HepG2 (cell line): ENCODE data around the gene GJD4. TPM values are rescaled to one million over a fixed set of nuclear protein-coding genes. Genes with fewer than 3 reads are reported as not detected.

Experiments
- ATAC-seq: fragments of 200-7000 bp; cut with Tn5 transposase; 3 replicates; pipeline ENCODE4 v1.9.1; 2020; ENCODE audit warnings: mild to moderate bottlenecking, moderate library complexity
- BruUV-seq: library from RNA; stranded (reverse); fragments of 400-500 nt; replicated peaks from 2 replicates; lab custom pipeline; 2021; lab: Mats Ljungman, UMichigan
- CTCF ChIA-PET: fragments of 300-600 bp; formaldehyde crosslinking; extraction: SDS; loops from one replicate; lab custom pipeline; 2021; ENCODE audit warnings: low total read pairs, inconsistent platforms, low intra/inter-chr PET ratio; lab: Yijun Ruan, JAX
- POLR2A ChIA-PET: fragments of 350-600 bp; sonication (Branson Sonifier 250); formaldehyde crosslinking; loops from one replicate; lab custom pipeline; 2020; ENCODE audit warnings: antibody characterized with exemption, inconsistent platforms; lab: Yijun Ruan, JAX
- DNase-seq: peaks from one replicate; pipeline ENCODE4 v3.0.0-alpha.2; 2015; ENCODE audit warnings: low spot score
- FAIRE-seq: peaks from 3 replicates; lab custom pipeline; 2011; peaks lifted over from hg19 to GRCh38; lab: Jason Lieb, UNC
- H2AFZ ChIP-seq: one replicate; pipeline ENCODE4 v1.6.1; 2011; ENCODE audit warnings: low read length, inconsistent platforms
- H3K27ac ChIP-seq: fragments of 300-600 bp; 3 replicates; pipeline ENCODE4 v1.8.0; 2011; ENCODE audit warnings: mixed run types, mild to moderate bottlenecking, mixed read lengths, low read length, inconsistent platforms; ENCODE audit not compliant: insufficient read depth; ENCODE audit errors: extremely low read length
- H3K27me3 ChIP-seq, 2 experiments: fragments of 200-600 bp in 1 of 2; 2 replicates in 1 of 2; 3 replicates in 1 of 2; pipeline versions ENCODE4 v1.6.0 to v1.8.0; 2011; ENCODE audit warnings: low read length in 2 of 2, mild to moderate bottlenecking in 2 of 2, moderate library complexity in 2 of 2, inconsistent platforms in 1 of 2; ENCODE audit not compliant: insufficient read depth in 2 of 2, control insufficient read depth in 1 of 2
- H3K36me3 ChIP-seq, 2 experiments: fragments of 200-600 bp in 1 of 2; replicated peaks in 1 of 2; 2 replicates in 1 of 2; 3 replicates in 1 of 2; pipeline versions ENCODE4 v1.5.1 to v1.8.0; 2011; ENCODE audit warnings: low read length in 2 of 2, inconsistent platforms in 1 of 2; ENCODE audit not compliant: insufficient read depth in 2 of 2, control insufficient read depth in 1 of 2
- H3K4me1 ChIP-seq: 2 replicates; pipeline ENCODE4 v1.5.1; 2012; ENCODE audit warnings: low read length, inconsistent platforms; ENCODE audit not compliant: insufficient read depth
- H3K4me2 ChIP-seq: 2 replicates; pipeline ENCODE4 v1.6.0; 2011; ENCODE audit warnings: low read depth, low read length, inconsistent platforms
- H3K4me3 ChIP-seq, 3 experiments: fragments of 200-600 bp in 1 of 3; sonication (generic), shearing (Covaris generic) in 1 of 3; replicated peaks in 1 of 3; 2 replicates each; pipeline ENCODE4 v1.5.1; 2011 to 2016; ENCODE audit warnings: low read length in 3 of 3, inconsistent platforms in 2 of 3, low read depth in 2 of 3, mild to moderate bottlenecking in 2 of 3, control low read depth in 1 of 3, mixed read lengths in 1 of 3; ENCODE audit not compliant: insufficient read depth in 1 of 3
- H3K79me2 ChIP-seq: one replicate; pipeline ENCODE4 v1.6.1; 2011; ENCODE audit warnings: low read length, inconsistent platforms; ENCODE audit not compliant: insufficient read depth
- H3K9ac ChIP-seq: 2 replicates; pipeline ENCODE4 v1.6.0; 2011; ENCODE audit warnings: mild to moderate bottlenecking, low read depth, low read length, inconsistent platforms; ENCODE audit not compliant: insufficient read depth
- H3K9me3 ChIP-seq: 2 replicates; pipeline ENCODE4 v1.5.1; 2012; ENCODE audit warnings: mild to moderate bottlenecking, low read length
- H4K20me1 ChIP-seq: 2 replicates; pipeline ENCODE4 v1.6.0; 2011; ENCODE audit warnings: inconsistent platforms, mild to moderate bottlenecking, low read length, moderate library complexity; ENCODE audit not compliant: insufficient read depth
- BRD4 ChIP-seq: sonication (generic); formaldehyde crosslinking; IDR thresholded peaks from 2 replicates; pipeline ENCODE4 v1.4.0; 2020; ENCODE audit warnings: missing genetic modification reagents
- KIAA2018 ChIP-seq: sonication (generic); formaldehyde crosslinking; IDR thresholded peaks from 2 replicates; pipeline ENCODE4 v1.5.0; 2020; ENCODE audit warnings: mild to moderate bottlenecking, missing genetic modification reagents, borderline replicate concordance
- MEIS2 ChIP-seq: sonication (generic); formaldehyde crosslinking; IDR thresholded peaks from 2 replicates; pipeline ENCODE4 v1.9.0; 2021; ENCODE audit warnings: mild to moderate bottlenecking, missing genetic modification reagents
- MTERF4 ChIP-seq: sonication (generic); formaldehyde crosslinking; IDR thresholded peaks from 2 replicates; pipeline ENCODE4 v1.8.0; 2023; ENCODE audit warnings: mild to moderate bottlenecking, missing genetic modification reagents
- RBM39 ChIP-seq: fragments of 200-400 bp; formaldehyde crosslinking; IDR thresholded peaks from one replicate; pipeline ENCODE4 v1.6.1; 2018; ENCODE audit warnings: antibody characterized with exemption, mild to moderate bottlenecking, low read depth, low read length; ENCODE audit not compliant: poor library complexity, severe bottlenecking
- SMC3 ChIP-seq: IDR thresholded peaks from 2 replicates; pipeline ENCODE4 v1.6.1; 2011; ENCODE audit warnings: low read length, improper control_type of control experiment
- SP140L ChIP-seq: sonication (generic); formaldehyde crosslinking; IDR thresholded peaks from 2 replicates; pipeline ENCODE4 v1.4.0; 2020; ENCODE audit warnings: missing genetic modification reagents, borderline replicate concordance
- SRF ChIP-seq: IDR thresholded peaks from 2 replicates; pipeline ENCODE4 v1.6.1; 2011; ENCODE audit warnings: mild to moderate bottlenecking, low read depth, low read length, moderate library complexity
- TFDP1 ChIP-seq: IDR thresholded peaks from 2 replicates; pipeline ENCODE4 v1.6.1; 2016; ENCODE audit warnings: missing compliant biosample characterization, missing genetic modification reagents, borderline replicate concordance
- ZNF576 ChIP-seq: sonication (generic); formaldehyde crosslinking; IDR thresholded peaks from 2 replicates; pipeline ENCODE4 v1.4.0; 2020; ENCODE audit warnings: mild to moderate bottlenecking, missing genetic modification reagents
- WGBS: methylation state at CpG from one replicate; pipeline ENCODE4 v1.1.6; 2017; ENCODE audit warnings: low lambda C conversion rate; 5-methylcytosine and 5-hydroxymethylcytosine counted together
- in situ Hi-C: cut with HindIII; loops from 2 replicates; pipeline ENCODE4 v1.10.0; 2017; ENCODE audit warnings: low pct_unique_long_range_greater_than_20kb; ENCODE audit not compliant: extremely low pct_ligation_motif_present
- intact Hi-C: fragments of 100-400 bp; cut with micrococcal nuclease; formaldehyde crosslinking; loops from one replicate; pipeline ENCODE4 v1.10.0; 2022; ENCODE audit not compliant: unreplicated experiment
- polyA plus RNA-seq, 8 experiments: library from polyadenylated mRNA; depleted of rRNA in 3 of 8; stranded (reverse) in 7 of 8; unstranded in 1 of 8; fragments of >200 nt; fragmentation: Illumina TruSeq in 4 of 8; extraction: Trizol in 4 of 8; gene quantifications; 2 replicates each; pipeline versions ENCODE4 v1.2.1 to v1.2.3, GENCODE V29; 2011 to 2016; ENCODE audit warnings: low read depth in 4 of 8, missing spikeins in 1 of 8, mixed read lengths in 1 of 8; ENCODE audit not compliant: insufficient read depth in 1 of 8
- total RNA-seq, 5 experiments: library from RNA; depleted of rRNA; stranded (reverse); fragments of >200 nt; fragmentation: Illumina TruSeq; extraction: Trizol; gene quantifications; 2 replicates each; pipeline ENCODE4 v1.2.3, GENCODE V29; 2016; ENCODE audit warnings: low read depth in 1 of 5
- TF ChIP-seq, protein P1 (sequence below): sonication (generic); formaldehyde crosslinking; IDR thresholded peaks from 2 replicates; pipeline ENCODE4 v1.4.0; 2020; ENCODE audit warnings: mild to moderate bottlenecking, missing genetic modification reagents

GJD4 gene
- total and polyA plus RNA-seq, 2 of the 13 experiments (the other 11 are each of a cell fraction or from before 2014, with no cell fraction given) = not detected

GRCh38 chr10:35577926-35578617 lies 27.1 kb upstream of the GJD4 start:
- no peaks in the 10 kb centered on the region for H3K79me2 ChIP-seq
- ChIA-PET CTCF (no interaction called here), POLR2A (no interaction called here)
- no peak overlapping the region for H3K4me2 ChIP-seq
- in situ Hi-C loops (no loop called here), intact Hi-C loops (no loop called here)
- H3K4me3 ChIP-seq = no peak overlapping the region
- DNase-seq (no peak), FAIRE-seq (no peak), ATAC-seq (peak; percentile 7; the same call in 1 of the 3 replicates)
- no peaks in the 10 kb centered on the region for H3K27me3 ChIP-seq
- no peak overlapping the region for H3K27ac ChIP-seq
- no peak for TF ChIP-seq BRD4 (CRISPR knock-in tag)
- TF ChIP-seq SRF = no peak
- no peak for TF ChIP-seq KIAA2018 (CRISPR knock-in tag)
- no peak for TF ChIP-seq MEIS2 (CRISPR knock-in tag)
- TF ChIP-seq RBM39 = no peak
- TF ChIP-seq SMC3 = no peak
- no peak for TF ChIP-seq MTERF4 (CRISPR knock-in tag)
- TF ChIP-seq SP140L (CRISPR knock-in tag) = no peak
- no peak for TF ChIP-seq ZNF576 (CRISPR knock-in tag)
- TF ChIP-seq, protein P1, sequence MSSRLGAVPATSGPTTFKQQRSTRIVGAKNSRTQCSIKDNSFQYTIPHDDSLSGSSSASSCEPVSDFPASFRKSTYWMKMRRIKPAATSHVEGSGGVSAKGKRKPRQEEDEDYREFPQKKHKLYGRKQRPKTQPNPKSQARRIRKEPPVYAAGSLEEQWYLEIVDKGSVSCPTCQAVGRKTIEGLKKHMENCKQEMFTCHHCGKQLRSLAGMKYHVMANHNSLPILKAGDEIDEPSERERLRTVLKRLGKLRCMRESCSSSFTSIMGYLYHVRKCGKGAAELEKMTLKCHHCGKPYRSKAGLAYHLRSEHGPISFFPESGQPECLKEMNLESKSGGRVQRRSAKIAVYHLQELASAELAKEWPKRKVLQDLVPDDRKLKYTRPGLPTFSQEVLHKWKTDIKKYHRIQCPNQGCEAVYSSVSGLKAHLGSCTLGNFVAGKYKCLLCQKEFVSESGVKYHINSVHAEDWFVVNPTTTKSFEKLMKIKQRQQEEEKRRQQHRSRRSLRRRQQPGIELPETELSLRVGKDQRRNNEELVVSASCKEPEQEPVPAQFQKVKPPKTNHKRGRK (CRISPR knock-in tag) = no peak
- no peak for TF ChIP-seq TFDP1
- no peaks in the 10 kb centered on the region for H3K9me3 ChIP-seq
- BruUV-seq = no TSS peak
- H3K9ac ChIP-seq = no peak overlapping the region
- H3K4me1 ChIP-seq = no peaks in the 10 kb centered on the region
- H3K36me3 ChIP-seq = no peaks in the 10 kb centered on the region
- no peak overlapping the region for H2AFZ ChIP-seq
- WGBS = 64% methylated on average over 6 of the region's 7 CpGs
- H4K20me1 ChIP-seq = no peaks in the 10 kb centered on the region
